ENCODE data around the gene UIMC1.
"Not testable (repeated sequence)": the region's sequence is repeated elsewhere in the genome, so short reads cannot be mapped to it uniquely, and the experiment has no call there.

The UIMC1 gene

GRCh38 chr5:177008716-177009115 is 2.1 kb upstream of the UIMC1 start:
- in situ Hi-C loops (cut with MboI; ENCODE audit: low sequenced_read_pairs): no loop called here

GRCh38 chr5:177005619-177006264 is 837 bp downstream of the UIMC1 start:
- in situ Hi-C loops (cut with MboI; ENCODE audit: low sequenced_read_pairs): no loop called here

GRCh38 chr5:177004961-177005360 is 1.6 kb downstream of the UIMC1 start:
- in situ Hi-C loops (cut with MboI; ENCODE audit: low sequenced_read_pairs): no loop called here

- in situ Hi-C loops (cut with MboI; ENCODE audit: low sequenced_read_pairs): no loop called here
Measured at GRCh38 chr5:177003649-177004048, 2.9 kb downstream of the UIMC1 start.

- in situ Hi-C loops (cut with MboI; ENCODE audit: low sequenced_read_pairs): not testable (repeated sequence)
Measured at GRCh38 chr5:176999526-176999925, 7.1 kb downstream of the UIMC1 start.

GRCh38 chr5:176998828-176999227 is 7.8 kb downstream of the UIMC1 start:
- in situ Hi-C loops (cut with MboI; ENCODE audit: low sequenced_read_pairs): no loop called here

- in situ Hi-C loops (cut with MboI; ENCODE audit: low sequenced_read_pairs): no loop called here
Measured at GRCh38 chr5:176996780-176997179, 9.8 kb downstream of the UIMC1 start.

GRCh38 chr5:176995896-176996767 is 10.4 kb downstream of the UIMC1 start:
- in situ Hi-C loops (cut with MboI; ENCODE audit: low sequenced_read_pairs): no loop called here

- in situ Hi-C loops (cut with MboI; ENCODE audit: low sequenced_read_pairs): no loop called here
Measured at GRCh38 chr5:176995122-176995490, 11.5 kb downstream of the UIMC1 start.

GRCh38 chr5:176994460-176995121 is 12.0 kb downstream of the UIMC1 start:
- in situ Hi-C loops (cut with MboI; ENCODE audit: low sequenced_read_pairs): no loop called here

GRCh38 chr5:176993081-176993480 is 13.5 kb downstream of the UIMC1 start:
- in situ Hi-C loops (cut with MboI; ENCODE audit: low sequenced_read_pairs): not testable (repeated sequence)

- in situ Hi-C loops (cut with MboI; ENCODE audit: low sequenced_read_pairs): no loop called here
Measured at GRCh38 chr5:176987583-176987982, 19.0 kb downstream of the UIMC1 start.

- in situ Hi-C loops (cut with MboI; ENCODE audit: low sequenced_read_pairs): no loop called here
Measured at GRCh38 chr5:176986280-176986679, 20.3 kb downstream of the UIMC1 start.

GRCh38 chr5:176985516-176985915 is 21.1 kb downstream of the UIMC1 start:
- in situ Hi-C loops (cut with MboI; ENCODE audit: low sequenced_read_pairs): no loop called here

- in situ Hi-C loops (cut with MboI; ENCODE audit: low sequenced_read_pairs): not testable (repeated sequence)
Measured at GRCh38 chr5:176984176-176984575, 22.4 kb downstream of the UIMC1 start.

GRCh38 chr5:176983593-176983992 is 23.0 kb downstream of the UIMC1 start:
- in situ Hi-C loops (cut with MboI; ENCODE audit: low sequenced_read_pairs): not testable (repeated sequence)

GRCh38 chr5:176983112-176983511 is 23.5 kb downstream of the UIMC1 start:
- in situ Hi-C loops (cut with MboI; ENCODE audit: low sequenced_read_pairs): not testable (repeated sequence)

GRCh38 chr5:176980818-176981217 is 25.8 kb downstream of the UIMC1 start:
- in situ Hi-C loops (cut with MboI; ENCODE audit: low sequenced_read_pairs): no loop called here

- in situ Hi-C loops (cut with MboI; ENCODE audit: low sequenced_read_pairs): no loop called here
Measured at GRCh38 chr5:176979669-176980068, 26.9 kb downstream of the UIMC1 start.

- in situ Hi-C loops (cut with MboI; ENCODE audit: low sequenced_read_pairs): no loop called here
Measured at GRCh38 chr5:176965633-176966032, 40.9 kb downstream of the UIMC1 start.

GRCh38 chr5:176959051-176959450 is 47.5 kb downstream of the UIMC1 start:
- in situ Hi-C loops (cut with MboI; ENCODE audit: low sequenced_read_pairs): no loop called here

GRCh38 chr5:176956756-176957155 is 49.8 kb downstream of the UIMC1 start:
- in situ Hi-C loops (cut with MboI; ENCODE audit: low sequenced_read_pairs): no loop called here
